ENCODE results near the gene MYCL.

Gene MYCL

GRCh38 chr1:39845569-39846566 is 55.8 kb downstream of the MYCL start:
- Histone ChIP-seq H3K9me3 (ENCODE audit: control insufficient read depth, low read length) (no peaks in the 10 kb centered on the region), H3K4me3 (ENCODE audit: low read length) (no peak overlapping the region), H3K9ac (ENCODE audit: low read length) (no peak overlapping the region), H3K4me1 (ENCODE audit: control insufficient read depth, insufficient read depth, low read length) (peaks cover 14% of the 10 kb centered on the region), H3K36me3 (ENCODE audit: control insufficient read depth, insufficient read depth, low read length, severe bottlenecking) (peaks cover 76% of the 10 kb centered on the region), H3K27me3 (replicated peaks; ENCODE audit: control insufficient read depth, insufficient read depth, low read length) (no peaks in the 10 kb centered on the region)
- DNase-seq (ENCODE audit: low read depth): peak; percentile 63

All from adipocyte (in vitro differentiated cells).